KMS-11 (cell line): Measurements from ENCODE around the gene OR10A4.
A peak's percentile ranks its signal among the peaks of the same experiment; 100 is the strongest.

ENCODE experiments used
- H2AFZ ChIP-seq: fragments of 200-600 bp; sonication (generic); 2 replicates; pipeline ENCODE4 v1.6.1; 2016; ENCODE audit warnings: antibody characterized with exemption, mixed run types, low read depth
- H3K27ac ChIP-seq: fragments of 200-600 bp; sonication (generic); 2 replicates; pipeline ENCODE4 v1.6.1; 2016; ENCODE audit warnings: mild to moderate bottlenecking, mixed run types
- H3K27me3 ChIP-seq: fragments of 200-600 bp; sonication (generic); 2 replicates; pipeline ENCODE4 v1.6.1; 2017; ENCODE audit warnings: mild to moderate bottlenecking, low read depth, mixed run types, moderate library complexity; ENCODE audit not compliant: insufficient read depth
- H3K36me3 ChIP-seq: fragments of 200-600 bp; sonication (generic); 2 replicates; pipeline ENCODE4 v1.6.1; 2017; ENCODE audit warnings: mild to moderate bottlenecking, mixed run types; ENCODE audit not compliant: insufficient read depth
- H3K4me1 ChIP-seq: fragments of 200-600 bp; sonication (generic); 2 replicates; pipeline ENCODE4 v1.6.1; 2016; ENCODE audit warnings: mild to moderate bottlenecking, low read depth, mixed run types; ENCODE audit not compliant: poor library complexity, severe bottlenecking
- H3K4me2 ChIP-seq: fragments of 200-600 bp; sonication (generic); 2 replicates; pipeline ENCODE4 v1.7.0; 2016; ENCODE audit warnings: mild to moderate bottlenecking, mixed run types
- H3K4me3 ChIP-seq: fragments of 200-600 bp; sonication (generic); IDR thresholded peaks from 2 replicates; pipeline ENCODE4 v1.6.1; 2017; ENCODE audit warnings: low read depth, low read length, mixed read lengths; ENCODE audit not compliant: insufficient read depth
- H3K79me2 ChIP-seq: fragments of 200-600 bp; sonication (generic); 2 replicates; pipeline ENCODE4 v1.6.1; 2016; ENCODE audit warnings: low read depth, mixed run types; ENCODE audit not compliant: insufficient read depth
- H3K9ac ChIP-seq: fragments of 200-600 bp; sonication (generic); 2 replicates; pipeline ENCODE4 v1.6.1; 2016; ENCODE audit warnings: mild to moderate bottlenecking, mixed run types
- H4K20me1 ChIP-seq: fragments of 200-600 bp; sonication (generic); 2 replicates; pipeline ENCODE4 v1.6.1; 2016; ENCODE audit warnings: mild to moderate bottlenecking, mixed run types; ENCODE audit not compliant: insufficient read depth
- TF ChIP-seq, protein P1 (sequence below): fragments of 200-600 bp; sonication (generic); conservative IDR thresholded peaks from 2 replicates; pipeline ENCODE4 v1.6.1; 2017; ENCODE audit warnings: low read depth, mild to moderate bottlenecking, antibody characterized with exemption, low read length, moderate library complexity, mixed read lengths

The OR10A4 gene

DNA sequence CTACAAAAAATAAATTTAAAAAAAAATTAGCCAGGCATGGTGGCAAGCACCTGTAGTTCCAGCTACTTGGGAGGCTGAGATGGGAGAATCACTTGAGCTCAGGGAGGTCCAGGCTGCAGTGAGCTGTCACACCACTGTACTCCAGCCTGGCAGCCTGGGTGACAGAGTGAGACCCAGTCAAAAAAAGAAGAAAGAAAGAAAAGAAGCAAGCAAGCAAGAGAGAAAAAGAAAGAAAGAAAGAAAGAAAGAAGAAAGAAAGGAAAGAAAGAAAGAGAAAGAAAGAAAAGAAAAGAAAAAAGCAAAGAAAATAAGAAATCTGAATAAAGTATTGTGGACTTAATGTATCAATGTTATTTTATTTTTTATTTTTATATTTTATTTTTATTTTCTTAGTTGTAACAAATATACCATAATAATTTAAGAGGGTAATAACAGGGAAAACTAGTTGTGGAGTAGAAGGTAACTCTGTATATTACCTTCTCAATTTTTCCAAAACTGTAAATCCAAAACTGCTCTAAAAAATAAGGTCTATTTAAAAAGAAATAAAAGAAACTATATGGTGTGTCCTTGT, 48.7 kb downstream of the OR10A4 start:
- Histone ChIP-seq H3K4me1 (peaks cover 20% of the 10 kb centered on the region), H3K4me2 (peak overlapping the region; percentile 86; the same call in 1 of the 2 replicates), H3K79me2 (peaks cover 18% of the 10 kb centered on the region; the same call in 1 of the 2 replicates), H3K9ac (no peak overlapping the region), H3K27ac (peak overlapping the region; percentile 71; the same call in 1 of the 2 replicates), H3K4me3 (no peak overlapping the region), H2AFZ (peak overlapping the region; percentile 98; the same call in 1 of the 2 replicates), H3K36me3 (no peaks in the 10 kb centered on the region), H3K27me3 (no peaks in the 10 kb centered on the region), H4K20me1 (no peaks in the 10 kb centered on the region)
- TF ChIP-seq, protein P1, sequence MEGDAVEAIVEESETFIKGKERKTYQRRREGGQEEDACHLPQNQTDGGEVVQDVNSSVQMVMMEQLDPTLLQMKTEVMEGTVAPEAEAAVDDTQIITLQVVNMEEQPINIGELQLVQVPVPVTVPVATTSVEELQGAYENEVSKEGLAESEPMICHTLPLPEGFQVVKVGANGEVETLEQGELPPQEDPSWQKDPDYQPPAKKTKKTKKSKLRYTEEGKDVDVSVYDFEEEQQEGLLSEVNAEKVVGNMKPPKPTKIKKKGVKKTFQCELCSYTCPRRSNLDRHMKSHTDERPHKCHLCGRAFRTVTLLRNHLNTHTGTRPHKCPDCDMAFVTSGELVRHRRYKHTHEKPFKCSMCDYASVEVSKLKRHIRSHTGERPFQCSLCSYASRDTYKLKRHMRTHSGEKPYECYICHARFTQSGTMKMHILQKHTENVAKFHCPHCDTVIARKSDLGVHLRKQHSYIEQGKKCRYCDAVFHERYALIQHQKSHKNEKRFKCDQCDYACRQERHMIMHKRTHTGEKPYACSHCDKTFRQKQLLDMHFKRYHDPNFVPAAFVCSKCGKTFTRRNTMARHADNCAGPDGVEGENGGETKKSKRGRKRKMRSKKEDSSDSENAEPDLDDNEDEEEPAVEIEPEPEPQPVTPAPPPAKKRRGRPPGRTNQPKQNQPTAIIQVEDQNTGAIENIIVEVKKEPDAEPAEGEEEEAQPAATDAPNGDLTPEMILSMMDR: no peak

DNA sequence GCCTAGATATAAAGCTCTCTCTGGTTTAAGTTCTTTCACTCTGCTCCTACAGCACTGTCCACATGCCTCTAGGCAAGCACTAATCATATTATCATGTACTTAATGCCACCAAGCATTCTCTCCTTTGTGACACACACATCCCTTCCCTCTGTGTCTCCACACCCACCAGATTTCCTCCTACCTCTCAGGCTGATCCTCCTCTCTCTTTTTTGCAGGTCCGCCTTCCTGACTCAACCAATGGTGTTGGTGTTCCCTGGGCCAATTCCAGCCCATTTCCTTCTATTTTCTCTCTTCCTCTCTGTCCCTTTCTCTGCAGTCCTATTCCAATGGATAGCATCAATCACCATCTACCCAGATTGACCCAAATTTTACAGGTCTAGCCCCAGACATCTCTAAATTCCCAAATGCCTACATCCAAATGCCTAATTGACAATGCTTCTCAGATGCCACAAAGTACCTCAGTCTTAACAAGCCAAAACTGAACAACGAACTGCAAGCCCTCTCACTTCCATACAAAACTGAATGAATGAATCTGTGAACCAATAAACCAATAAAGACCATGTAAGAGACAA, 49.3 kb downstream of the OR10A4 start:
- TF ChIP-seq, protein P1: no peak
- no peaks in the 10 kb centered on the region for H3K27me3 ChIP-seq
- H3K79me2 ChIP-seq: peaks cover 18% of the 10 kb centered on the region; the same call in 1 of the 2 replicates
- H3K4me1 ChIP-seq: peaks cover 20% of the 10 kb centered on the region
- no peaks in the 10 kb centered on the region for H3K36me3 ChIP-seq
- peak overlapping the region; percentile 86 for H3K4me2 ChIP-seq
- no peak overlapping the region for H3K4me3 ChIP-seq
- H3K9ac ChIP-seq: peak overlapping the region; percentile 78; the same call in 1 of the 2 replicates
- H2AFZ ChIP-seq: peak overlapping the region; percentile 98
- no peaks in the 10 kb centered on the region for H4K20me1 ChIP-seq
- peak overlapping the region; percentile 71; the same call in 1 of the 2 replicates for H3K27ac ChIP-seq

DNA sequence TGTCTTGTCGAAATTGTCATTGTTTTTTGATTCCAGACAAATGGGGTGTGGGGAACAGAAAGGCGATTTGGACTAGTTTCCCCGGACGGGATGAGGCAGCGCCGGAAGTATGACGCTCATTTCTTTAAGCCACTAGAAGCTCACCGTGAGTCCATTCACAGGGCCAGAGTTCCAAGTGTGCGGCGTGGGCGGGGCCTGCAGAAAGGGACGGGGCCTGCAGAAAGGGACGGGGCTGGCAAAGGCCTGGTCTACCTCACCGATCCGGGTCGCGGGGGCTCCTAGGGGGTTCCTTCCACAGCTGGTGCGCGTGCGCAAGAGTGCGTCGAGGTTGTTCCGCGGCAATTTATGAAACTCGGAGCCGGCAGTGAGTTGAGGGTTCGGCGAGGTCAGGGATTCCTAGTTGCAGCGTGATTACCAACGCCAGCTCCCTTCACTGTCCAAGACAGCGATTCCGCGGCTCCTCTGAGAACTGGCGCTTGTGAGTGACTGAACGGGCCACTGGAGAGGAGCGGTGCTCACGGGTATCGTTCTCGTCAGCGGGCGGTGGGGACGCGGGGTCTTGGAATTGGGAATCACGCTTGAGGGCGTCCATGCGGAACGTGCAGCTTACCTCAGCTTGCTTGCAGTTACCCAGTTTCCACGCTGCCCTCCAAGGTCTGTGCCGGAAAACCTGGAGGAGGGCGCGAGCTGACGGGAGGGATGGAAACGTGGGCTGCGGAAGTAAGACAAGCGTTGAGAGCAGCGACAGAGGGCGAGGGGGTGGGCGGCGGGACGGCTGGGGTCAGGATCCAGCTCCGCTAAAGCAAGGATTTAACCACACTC, 50.0 kb downstream of the OR10A4 start, which contains the start of gene ZNF215:
ZNF215 (plus strand) TSS at position 219 of the 822 bp plus-strand sequence. CDS start 5,847 bp downstream, outside the sequence.
- Histone ChIP-seq H3K4me3 (no peak within 1 kb of the TSS), H3K27me3 (no peaks in the 10 kb centered on the region), H3K4me1 (peaks cover 20% of the 10 kb centered on the region), H3K27ac (peak within 1 kb of the TSS; percentile 71), H4K20me1 (no peaks in the 10 kb centered on the region), H3K9ac (peak within 1 kb of the TSS; percentile 78), H2AFZ (peak within 1 kb of the TSS; percentile 98), H3K36me3 (no peaks in the 10 kb centered on the region), H3K4me2 (peak within 1 kb of the TSS; percentile 86), H3K79me2 (peaks cover 18% of the 10 kb centered on the region; the same call in 1 of the 2 replicates)
- TF ChIP-seq, protein P1: no peak

DNA sequence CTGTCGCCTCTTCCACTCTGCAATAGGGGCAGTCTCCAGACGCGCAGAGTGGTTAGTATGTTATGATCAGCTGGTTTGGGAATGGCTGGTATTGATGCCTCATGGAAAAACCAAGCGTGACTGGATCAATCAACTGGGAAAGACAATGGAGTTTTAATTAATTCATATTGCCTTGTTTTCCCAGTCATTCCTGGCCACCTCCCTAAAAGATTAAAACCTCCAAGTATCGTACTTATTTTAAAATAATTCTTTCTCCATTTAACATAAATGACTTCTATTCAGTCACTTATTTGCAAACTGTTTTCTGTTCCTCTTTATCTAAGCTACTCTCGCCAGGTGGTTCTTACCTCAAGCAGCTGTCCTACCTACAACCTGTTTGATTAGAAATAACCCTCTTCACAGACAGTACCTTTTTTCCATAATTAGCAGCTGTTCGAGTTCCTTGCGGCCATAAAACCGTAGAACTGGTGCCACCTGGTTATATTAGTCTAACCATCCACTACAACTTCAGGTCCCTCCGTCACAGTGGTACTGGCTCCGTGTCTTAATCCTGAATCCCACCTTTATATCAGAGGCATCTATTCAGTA, 50.7 kb downstream of the OR10A4 start:
- Histone ChIP-seq H2AFZ (peak overlapping the region; percentile 98), H3K4me3 (no peak overlapping the region), H3K79me2 (peaks cover 18% of the 10 kb centered on the region; the same call in 1 of the 2 replicates), H3K27me3 (no peaks in the 10 kb centered on the region), H3K4me2 (peak overlapping the region; percentile 86), H3K27ac (peak overlapping the region; percentile 71; the same call in 1 of the 2 replicates), H3K4me1 (peaks cover 20% of the 10 kb centered on the region), H4K20me1 (no peaks in the 10 kb centered on the region), H3K9ac (peak overlapping the region; percentile 78), H3K36me3 (peaks cover under 1% of the 10 kb centered on the region; the same call in 1 of the 2 replicates)
- TF ChIP-seq, protein P1: no peak
